ENCODE measurements around the gene BASP1. TPM values are rescaled to one million over a fixed set of nuclear protein-coding genes. Genes with fewer than 3 reads are reported as not detected.
"Not testable (repeated sequence)": the region's sequence is repeated elsewhere in the genome, so short reads cannot be mapped to it uniquely, and the experiment has no call there.

BASP1 gene
- total and polyA plus RNA-seq, 8 donors = 0.23 to 8.3 (median 1.8) TPM

- ATAC-seq (peak; percentile 71 to 83 (median 82)), DNase-seq (peak; percentile 36 to 91 (median 72)), FAIRE-seq (no peak)
- peak; percentile 70 to 85 (median 82) for TF ChIP-seq CTCF (IDR thresholded peaks at IDR 0.05)
- Histone ChIP-seq H3K27me3 (no peaks in the 10 kb centered on the region), H3K9me3 (no peaks in the 10 kb centered on the region), H3K27ac (no peak overlapping the region), H3K36me3 (no peaks in the 10 kb centered on the region), H3K4me1 (peaks cover 0 to 6% (median 0%) of the 10 kb centered on the region in 3 donors), H3K4me3 (no peak overlapping the region)
- intact Hi-C loops (cut with DNase I) = loop anchor here in 1 of 3 donors (5.0 to 10.0 kb wide), 2 partner anchors 402 to 505 kb away; no protein-coding TSS in a partner anchor
- WGBS, 2 donors = 15 to 21% methylated on average over 13 of the region's 13 CpGs
These were observed 27.9 kb upstream of the BASP1 start for GRCh38 chr5:17189381-17190036.

- H3K4me3 ChIP-seq = no peak overlapping the region
- intact Hi-C loops (cut with DNase I) = loop anchor here in 1 of 3 donors (5.0 to 10.0 kb wide), 2 partner anchors 403 to 506 kb away; no protein-coding TSS in a partner anchor
- peak in 1 of 6 donors; percentile 19 for DNase-seq
- no peaks in the 10 kb centered on the region for H3K27me3 ChIP-seq
- TF ChIP-seq CTCF (IDR thresholded peaks at IDR 0.05) = peak; percentile 61 to 82 (median 66)
- H3K27ac ChIP-seq = no peak overlapping the region
- peak; percentile 70 to 85 (median 82) for ATAC-seq
- no peaks in the 10 kb centered on the region for H3K36me3 ChIP-seq
- FAIRE-seq = no peak
- no peaks in the 10 kb centered on the region for H3K9me3 ChIP-seq
- peaks cover 0 to 6% (median 0%) of the 10 kb centered on the region in 3 donors for H3K4me1 ChIP-seq
- 1 to 3% methylated on average over 4 of the region's 4 CpGs for WGBS, 2 donors
These were observed 27.1 kb upstream of the BASP1 start for GRCh38 chr5:17190242-17190778.

GRCh38 chr5:17190799-17191391, 26.5 kb upstream of the BASP1 start:
- peaks cover 0 to 6% (median 0%) of the 10 kb centered on the region in 3 donors for H3K4me1 ChIP-seq
- H3K27me3 ChIP-seq = no peaks in the 10 kb centered on the region
- no peaks in the 10 kb centered on the region for H3K9me3 ChIP-seq
- WGBS, 2 donors = 64 to 73% methylated on average over 7 of the region's 7 CpGs
- H3K27ac ChIP-seq = no peak overlapping the region
- no peak for FAIRE-seq
- DNase-seq = no peak
- no peaks in the 10 kb centered on the region for H3K36me3 ChIP-seq
- TF ChIP-seq CTCF (IDR thresholded peaks at IDR 0.05) = no peak
- no peak overlapping the region for H3K4me3 ChIP-seq
- intact Hi-C loops (cut with DNase I) = loop anchor here in 1 of 3 donors (5.0 to 10.0 kb wide), 2 partner anchors 404 to 506 kb away; no protein-coding TSS in a partner anchor
- ATAC-seq = no peak

- not testable (repeated sequence) for H3K4me3 ChIP-seq, ATAC-seq, H3K9me3 ChIP-seq, H3K4me1 ChIP-seq, H3K27me3 ChIP-seq, FAIRE-seq, DNase-seq, H3K27ac ChIP-seq, H3K36me3 ChIP-seq
- WGBS, 2 donors = 83 to 88% methylated on average over 10 of the region's 10 CpGs
- intact Hi-C loops (cut with DNase I) = loop anchor here in 1 of 3 donors (5.0 to 10.0 kb wide), 2 partner anchors 404 to 507 kb away; no protein-coding TSS in a partner anchor
These were observed 25.9 kb upstream of the BASP1 start for GRCh38 chr5:17191574-17191973.

- H3K9me3 ChIP-seq = no peaks in the 10 kb centered on the region
- 35 to 50% methylated on average over 5 of the region's 5 CpGs for WGBS, 2 donors
- no peak overlapping the region for H3K4me3 ChIP-seq
- TF ChIP-seq CTCF (IDR thresholded peaks at IDR 0.05) = no peak
- no peaks in the 10 kb centered on the region for H3K27me3 ChIP-seq
- DNase-seq (no peak), FAIRE-seq (no peak), ATAC-seq (no peak)
- H3K36me3 ChIP-seq = no peaks in the 10 kb centered on the region
- no peak overlapping the region for H3K27ac ChIP-seq
- peaks cover 0 to 6% (median 0%) of the 10 kb centered on the region in 3 donors for H3K4me1 ChIP-seq
- intact Hi-C loops (cut with DNase I) = loop anchor here in 1 of 3 donors (5.0 to 10.0 kb wide), 2 partner anchors 405 to 507 kb away; no protein-coding TSS in a partner anchor
These were observed 25.2 kb upstream of the BASP1 start for GRCh38 chr5:17192191-17192590.
